NCI-H1092 treated with DMSO at 0.1 percent for 48 hours (cell line): ENCODE results near the gene FBN1.

Experiments
- DNase-seq: peaks from one replicate; lab custom pipeline; 2025; lab: John Stamatoyannopoulos, UW

FBN1 gene

DNA sequence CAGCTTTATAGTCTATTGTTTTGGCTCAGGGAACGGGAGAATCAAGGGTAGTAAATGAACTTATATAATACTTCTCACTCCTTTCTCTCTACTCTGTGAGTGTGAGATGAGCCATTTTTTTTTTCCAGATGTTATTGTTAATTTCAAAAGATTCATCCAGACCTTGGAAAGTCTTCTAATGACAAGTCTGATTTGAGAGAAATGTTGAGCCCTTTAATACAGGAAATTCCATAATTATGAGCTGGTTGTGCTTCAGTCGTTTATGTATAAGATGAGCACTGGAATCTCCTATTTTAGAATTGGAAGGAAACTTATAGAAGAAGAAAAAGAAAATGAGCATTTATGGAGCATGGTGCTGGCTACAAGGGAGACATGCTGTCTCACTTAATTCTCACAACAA, 92.0 kb downstream of the FBN1 start:
- DNase-seq: no peak

DNA sequence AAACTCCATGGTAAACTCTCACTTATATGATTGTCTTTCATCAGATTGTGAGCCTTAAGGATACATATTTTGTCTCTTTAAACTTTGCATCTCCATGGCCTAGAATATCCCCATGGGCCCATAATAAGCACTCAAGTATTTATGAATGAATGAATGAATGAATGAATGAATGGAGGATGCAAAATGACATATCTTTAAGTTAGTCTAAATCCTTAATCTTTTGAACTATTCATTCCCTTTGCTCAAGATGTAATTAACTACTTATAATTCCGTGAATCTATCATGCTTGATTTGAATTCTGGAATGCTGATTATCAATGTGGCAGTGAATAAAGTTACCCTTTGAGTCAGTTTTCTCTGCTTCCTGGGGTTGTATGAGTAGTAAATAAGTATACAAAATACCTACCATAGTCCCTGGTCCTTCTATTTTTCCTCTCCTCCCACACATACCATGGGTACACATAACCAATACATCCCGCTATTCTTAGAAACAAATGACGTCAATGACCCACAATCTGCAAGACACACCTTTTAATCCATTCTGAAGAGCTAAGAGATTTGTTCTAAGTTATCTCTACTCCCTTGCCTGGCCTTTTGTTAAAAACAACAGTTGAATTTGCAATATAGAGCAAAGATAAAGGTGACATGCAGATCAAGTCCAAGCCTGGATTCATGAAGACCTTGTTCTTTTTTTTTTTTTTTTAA, 94.5 kb downstream of the FBN1 start:
- DNase-seq: no peak

DNA sequence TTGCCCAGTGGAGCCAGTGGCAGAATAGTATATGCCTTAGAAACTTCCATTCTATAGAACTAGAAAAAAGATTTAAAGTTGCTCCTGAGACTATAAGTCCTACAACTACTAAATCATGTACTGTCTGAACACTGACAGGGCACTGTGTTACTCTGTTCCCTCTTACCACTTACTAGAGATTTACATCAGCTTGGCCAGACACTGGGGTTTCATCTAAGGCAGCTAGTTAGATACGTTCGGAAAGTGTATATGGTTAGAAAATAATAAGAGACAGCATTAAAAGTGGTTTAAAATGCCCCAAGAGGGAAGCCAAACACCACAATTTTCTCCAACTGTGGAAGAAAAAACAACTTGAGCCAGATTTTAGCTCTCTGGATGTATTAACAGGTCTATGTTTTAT, 97.1 kb downstream of the FBN1 start:
- DNase-seq: no peak

DNA sequence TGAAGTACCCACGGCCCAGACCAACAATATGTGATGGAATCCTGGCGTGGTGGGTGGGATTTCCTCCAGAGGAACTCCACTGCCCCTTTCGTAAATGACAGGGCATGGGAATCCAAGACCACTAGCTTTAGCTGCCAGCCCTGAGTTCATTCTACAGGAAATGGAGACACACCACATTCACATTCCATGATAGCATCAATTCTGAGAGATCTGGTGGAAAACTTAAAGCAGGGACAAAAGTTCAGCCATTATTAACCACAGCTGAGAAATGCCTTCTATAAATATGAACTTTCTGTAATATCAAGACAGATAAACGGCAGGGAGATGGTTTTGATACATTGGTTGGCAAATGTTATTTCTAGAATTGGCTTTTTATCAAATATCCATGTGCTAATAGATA, 98.2 kb downstream of the FBN1 start:
- no peak for DNase-seq

DNA sequence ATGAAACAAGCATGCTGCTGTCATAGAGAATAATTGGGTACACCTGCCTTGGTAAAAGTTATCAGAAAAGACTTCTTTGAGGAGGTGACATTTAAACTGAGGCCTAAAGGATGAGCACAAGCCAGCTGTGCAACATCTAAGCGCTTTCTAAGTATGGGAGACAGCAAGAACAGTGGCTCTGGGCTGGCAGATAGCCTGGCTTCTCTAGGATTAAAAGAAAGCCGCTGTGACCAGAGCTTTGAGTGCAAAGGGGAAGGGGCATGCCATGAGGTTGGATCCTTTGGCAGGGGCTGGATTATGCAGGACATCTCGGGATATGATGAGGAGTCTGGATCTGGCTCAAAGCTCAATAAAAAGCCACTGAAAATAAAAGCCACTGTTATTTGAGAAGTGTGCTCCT, 99.2 kb downstream of the FBN1 start:
- no peak for DNase-seq

DNA sequence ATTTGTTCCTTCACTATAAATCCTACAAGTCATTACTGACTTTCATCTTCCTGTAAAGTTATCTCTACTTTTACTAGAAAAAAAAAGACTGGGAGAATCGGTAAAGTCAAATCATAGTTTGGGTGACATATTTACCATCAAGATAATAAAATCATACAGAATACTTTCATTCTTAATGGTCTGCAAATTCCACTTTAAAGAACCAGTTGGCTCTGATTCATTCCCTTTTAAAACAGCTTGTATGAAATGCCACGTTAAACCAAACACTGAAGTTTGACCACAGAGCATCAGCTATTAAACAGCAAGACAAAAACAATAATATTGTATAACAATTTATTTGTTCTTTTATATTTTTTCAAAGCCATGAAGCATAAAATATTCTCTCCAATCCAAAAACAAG, 100.7 kb downstream of the FBN1 start:
- DNase-seq: no peak

DNA sequence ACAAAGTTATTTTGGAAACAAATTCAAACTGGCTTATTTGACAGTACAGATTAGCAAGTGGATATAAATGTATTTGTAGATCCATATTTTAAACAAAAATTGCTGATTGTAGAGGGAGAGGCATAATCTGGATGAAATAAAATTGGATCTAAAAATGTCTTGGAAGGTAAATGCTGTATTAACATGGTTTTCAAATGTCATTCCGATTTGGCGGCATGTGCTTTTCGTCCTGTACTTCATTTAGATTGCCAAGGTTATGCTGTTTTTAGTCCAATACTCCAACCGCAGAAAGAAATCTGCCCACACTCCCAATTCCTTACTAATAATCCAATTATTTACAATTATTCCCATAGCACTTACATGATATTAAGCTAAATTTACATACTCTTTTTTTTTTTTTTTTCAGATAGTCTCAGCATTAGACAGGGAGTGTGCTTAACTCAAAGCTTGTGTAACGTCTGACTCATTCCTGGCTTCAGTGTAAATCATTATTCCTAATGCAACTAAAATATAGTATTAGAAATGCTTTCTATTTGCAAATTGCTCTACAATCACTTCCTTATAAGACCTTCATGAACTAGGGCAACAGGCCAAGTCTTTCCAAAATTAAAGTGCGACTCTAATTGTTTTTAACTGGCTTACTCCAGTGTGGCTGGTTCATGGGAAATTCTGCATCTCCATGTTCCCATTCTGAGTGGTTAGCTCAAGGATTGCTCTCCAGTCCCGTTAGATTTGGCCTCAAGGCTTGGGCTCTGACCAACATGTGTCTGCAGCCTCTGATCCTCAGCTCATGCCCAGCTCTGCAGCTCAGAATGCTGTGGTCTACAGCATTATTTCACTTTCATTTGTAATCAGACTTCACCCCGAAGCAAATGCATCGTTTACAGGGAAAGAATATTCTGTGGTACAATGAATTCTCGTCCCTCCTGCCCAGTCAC, 103.9 kb downstream of the FBN1 start:
- DNase-seq: no peak

DNA sequence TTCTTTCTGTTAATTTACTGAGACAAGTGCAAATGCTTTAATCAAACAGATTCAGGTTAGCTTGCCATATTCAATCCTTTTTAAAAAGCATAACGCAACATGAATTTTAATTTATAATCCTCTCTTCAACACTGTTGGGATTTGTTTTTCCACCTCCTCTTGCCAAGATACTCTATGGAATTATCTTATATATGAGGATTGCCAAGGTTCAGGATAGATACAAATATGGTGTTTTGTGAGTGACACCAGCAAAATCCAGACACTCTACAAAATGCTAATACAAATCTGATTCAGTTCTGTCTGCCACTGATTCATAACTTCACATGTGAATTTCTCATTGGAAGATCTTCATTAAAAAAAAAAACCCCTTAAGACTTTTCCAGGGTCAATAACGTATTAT, 104.8 kb downstream of the FBN1 start:
- DNase-seq: no peak

DNA sequence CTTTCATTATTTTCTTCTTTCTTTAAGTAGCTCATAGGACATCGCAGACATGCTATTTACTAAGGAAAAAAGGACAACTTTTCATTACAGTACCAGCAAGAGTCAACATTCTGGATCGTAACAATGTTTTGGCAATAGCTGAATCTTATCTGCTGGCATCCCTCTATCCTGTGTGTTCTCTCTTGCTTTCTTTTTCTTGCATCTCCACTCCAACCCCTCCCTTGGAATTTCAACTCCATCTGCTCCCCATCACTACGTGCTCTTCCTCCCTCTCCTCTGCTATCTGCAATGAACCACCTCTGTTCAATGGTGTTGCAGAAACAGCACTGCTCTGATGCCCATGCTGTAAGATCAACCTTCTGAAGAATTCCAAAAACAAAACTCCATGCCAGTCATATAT, 106.6 kb downstream of the FBN1 start:
- no peak for DNase-seq

DNA sequence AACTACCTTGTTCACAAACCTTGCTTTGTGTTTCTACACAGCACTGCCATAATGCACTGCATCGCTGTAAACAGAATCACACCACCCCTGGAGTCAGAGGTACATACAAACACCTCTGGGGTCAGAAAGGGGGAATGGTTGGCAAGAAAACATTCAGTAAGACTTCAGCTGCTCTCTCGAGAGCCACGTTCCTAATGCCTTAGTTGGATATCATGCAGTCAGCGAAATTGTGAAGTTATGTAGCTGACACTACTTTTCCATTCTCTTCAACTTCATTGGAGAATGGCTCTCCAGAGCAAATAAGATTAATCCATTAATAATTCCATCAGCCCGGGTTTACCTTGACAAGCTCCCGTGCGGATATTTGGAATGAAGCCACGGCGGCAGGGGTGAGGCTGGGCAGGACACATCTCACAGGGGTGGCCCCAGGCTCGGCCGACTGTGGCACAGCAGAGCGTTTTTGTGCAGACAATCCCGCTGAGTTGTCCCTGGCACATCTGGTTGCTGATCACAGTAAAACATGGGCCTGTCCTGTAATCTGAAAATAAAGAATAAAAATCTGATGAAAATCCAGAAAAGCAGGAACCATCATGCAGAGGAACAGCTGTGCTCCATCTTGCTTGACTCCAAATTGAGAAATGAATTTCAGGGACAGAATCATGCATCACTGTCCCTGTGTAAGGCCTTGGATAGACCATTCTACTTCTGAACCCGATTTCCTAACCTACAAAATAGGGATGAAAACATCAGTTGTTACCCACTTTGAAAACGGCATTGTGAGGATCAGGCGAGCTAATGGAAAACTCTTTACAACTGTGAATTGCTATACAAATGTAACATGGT, 108.0 kb downstream of the FBN1 start:
- no peak for DNase-seq

DNA sequence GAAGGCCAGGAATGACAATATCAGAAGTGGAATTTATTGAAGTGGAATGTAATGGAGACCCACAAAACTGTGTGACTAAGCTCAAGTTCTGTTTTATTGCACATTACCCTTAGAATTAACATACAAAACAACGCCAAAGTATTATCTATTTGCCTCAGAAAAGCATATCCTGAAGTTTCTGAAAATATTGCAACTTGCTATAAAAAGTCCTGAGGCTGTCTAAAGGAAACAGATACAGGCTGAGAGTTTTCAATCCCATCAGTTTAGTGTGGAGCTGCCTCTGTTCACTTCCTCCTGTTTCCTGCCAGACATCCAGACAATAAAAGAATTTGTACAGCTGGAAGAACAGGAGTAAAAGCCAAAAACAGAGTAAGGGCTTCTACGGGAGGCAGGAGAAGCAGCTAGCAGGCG, 108.8 kb downstream of the FBN1 start:
- no peak for DNase-seq

DNA sequence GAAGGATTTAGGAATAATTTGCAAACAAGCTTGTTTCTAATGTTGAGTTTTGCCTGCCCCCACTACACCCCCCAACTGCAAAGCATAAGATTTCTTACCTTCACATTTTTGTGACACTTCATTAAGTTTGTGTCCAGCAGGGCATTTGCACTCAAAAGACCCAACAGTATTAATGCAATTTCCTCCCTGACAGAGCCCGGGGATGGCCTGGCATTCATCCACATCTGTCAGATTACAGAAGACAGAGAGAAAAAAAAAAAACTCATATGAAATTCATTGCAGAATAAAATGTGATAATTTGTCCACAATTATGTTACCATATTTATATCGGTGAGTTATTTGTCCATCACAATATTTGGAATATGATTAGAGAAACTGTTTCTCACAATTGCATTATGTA, 111.5 kb downstream of the FBN1 start:
- no peak for DNase-seq

DNA sequence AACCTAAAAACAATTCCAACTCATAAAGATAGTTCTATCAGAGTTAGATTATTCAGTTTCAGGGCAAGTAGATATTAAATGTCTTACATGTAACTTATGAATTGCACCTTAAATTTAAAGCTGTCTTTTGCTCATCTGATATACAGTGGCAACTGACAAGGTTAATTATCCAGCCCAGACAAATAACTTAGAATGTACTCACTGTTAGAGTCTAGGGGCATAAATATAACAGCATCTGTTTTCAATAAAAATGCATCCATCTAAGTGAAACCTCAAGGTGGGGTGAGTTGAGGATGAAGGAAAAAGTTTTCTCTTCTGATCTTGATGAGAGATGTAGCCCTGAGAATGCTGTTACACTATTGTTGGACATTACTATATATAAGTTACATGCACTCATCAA, 112.6 kb downstream of the FBN1 start:
- DNase-seq: no peak

DNA sequence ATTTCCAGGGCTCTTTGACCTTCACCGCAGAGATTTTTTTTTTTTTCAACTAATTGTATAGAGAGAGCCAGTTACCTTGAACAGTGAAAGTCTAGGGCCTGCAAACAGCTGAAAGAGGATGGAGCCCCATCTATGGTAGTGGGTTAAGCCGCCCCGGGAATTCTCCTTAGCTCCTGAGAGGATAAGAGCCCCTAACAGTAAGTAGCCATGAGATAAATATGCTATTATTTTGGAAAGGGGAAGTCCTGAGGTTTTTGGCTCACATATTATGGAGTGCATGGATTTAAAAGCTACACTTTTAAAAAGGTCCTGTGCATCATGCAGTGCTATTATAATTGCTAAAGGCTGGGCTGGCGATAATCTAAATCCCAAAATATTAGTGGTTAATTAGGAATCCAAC, 115.0 kb downstream of the FBN1 start:
- no peak for DNase-seq

DNA sequence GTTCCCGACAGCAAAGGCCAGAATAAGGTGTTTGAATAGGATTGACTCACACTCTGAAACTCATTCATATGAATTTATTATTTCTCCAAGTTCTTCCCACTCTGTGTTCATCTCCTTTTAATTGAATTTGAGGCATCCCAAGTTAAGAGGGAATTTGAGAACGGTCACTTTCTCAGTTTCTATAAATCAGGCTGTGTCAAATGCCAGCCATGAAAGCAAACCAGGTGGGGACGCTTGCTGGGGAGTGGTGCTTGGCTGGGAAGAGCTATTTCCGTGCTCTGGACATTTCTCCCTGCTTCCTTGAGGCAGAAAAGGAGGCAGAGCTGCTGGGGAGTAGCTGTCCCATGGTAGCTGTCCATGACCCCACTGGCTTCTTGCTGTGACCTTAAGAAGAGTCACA, 116.6 kb downstream of the FBN1 start:
- DNase-seq: no peak

DNA sequence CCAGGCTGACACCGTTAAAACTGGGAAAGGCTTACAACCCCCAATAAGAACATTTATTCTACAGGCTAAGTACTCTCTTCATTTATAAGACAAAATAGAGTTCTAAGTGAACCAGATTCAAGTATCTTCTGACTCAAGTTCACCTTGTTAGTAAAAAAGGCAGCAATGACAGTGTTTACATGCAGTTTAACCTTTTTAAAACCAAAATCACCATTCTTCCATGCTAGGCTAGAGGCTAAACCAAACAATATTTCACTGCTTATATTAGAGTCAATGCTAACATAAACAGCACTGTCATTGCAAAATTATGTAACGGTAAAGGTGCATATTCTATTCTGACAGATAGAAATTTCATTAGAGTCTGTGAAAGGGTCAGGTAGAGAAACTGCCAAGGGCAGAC, 118.0 kb downstream of the FBN1 start:
- no peak for DNase-seq

DNA sequence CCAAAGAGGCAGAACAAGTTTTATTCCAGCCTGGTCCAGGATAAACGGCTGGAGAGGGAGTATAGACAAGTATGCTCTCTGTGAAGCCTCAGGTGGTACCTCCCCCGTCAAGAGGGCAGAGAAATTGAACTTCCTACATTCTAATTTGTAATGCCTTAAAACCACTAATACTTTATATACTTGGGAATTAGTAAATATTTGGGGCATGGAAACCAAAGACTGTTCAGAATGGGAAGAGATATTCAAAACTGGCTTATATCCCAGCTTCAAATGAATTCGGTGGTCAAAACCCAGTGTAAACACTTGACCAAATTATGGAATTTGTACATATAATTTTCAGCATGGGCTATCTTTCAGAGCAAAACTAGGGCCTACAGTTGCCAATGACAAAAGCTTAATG, 122.6 kb downstream of the FBN1 start:
- no peak for DNase-seq

DNA sequence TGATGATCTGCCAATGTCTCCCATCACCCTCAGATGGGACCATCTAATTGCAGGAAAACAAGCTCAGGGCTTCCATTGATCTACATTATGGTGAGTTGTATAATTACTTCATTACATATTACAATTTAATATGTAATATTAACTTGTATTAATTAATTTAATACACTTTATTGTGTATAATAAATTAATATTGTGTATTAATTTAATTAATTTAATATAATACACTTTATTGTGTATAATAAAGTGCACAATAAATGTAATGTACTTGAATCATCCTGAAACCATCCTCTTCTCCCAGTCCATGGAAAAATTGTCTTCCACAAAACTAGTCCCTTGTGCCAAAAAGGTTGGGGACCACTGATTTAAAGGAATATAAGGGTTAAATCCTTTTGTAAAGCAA, 123.4 kb downstream of the FBN1 start:
- no peak for DNase-seq

DNA sequence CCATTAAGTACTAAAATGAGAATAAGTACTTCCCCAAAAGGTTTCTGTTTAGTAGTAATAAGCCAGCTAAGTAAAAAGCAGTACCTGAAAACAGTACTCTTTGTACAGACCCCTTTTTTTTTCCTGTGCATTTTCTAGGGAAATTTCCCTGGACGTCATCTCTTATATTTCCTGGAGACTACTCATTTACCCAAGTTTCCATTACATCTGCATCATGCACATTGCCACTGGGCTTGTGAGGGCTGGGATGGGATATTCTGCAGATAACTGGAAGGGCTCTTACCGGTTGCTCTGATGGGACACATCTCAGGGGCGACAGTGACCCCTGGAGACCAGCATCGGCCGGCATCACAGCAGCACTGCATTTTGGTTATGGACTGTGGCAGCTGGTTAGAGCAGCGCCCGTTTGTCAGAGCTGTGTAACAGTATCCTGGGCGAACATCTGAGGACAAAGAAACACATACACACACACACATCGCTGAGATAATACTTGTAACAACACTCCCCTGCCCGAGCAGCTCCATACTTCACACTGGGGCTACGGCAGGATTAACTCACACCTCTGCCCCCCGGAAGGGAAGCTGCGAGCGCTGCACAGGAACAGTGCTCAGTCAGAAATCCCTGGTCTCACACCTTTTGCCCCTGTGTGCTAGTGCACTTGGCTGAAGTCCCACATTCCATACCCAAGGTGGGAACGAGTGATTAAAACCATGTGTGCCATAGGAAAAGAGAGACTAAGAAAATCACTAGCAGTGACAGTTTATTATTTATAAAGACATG, 124.9 kb downstream of the FBN1 start:
- no peak for DNase-seq

DNA sequence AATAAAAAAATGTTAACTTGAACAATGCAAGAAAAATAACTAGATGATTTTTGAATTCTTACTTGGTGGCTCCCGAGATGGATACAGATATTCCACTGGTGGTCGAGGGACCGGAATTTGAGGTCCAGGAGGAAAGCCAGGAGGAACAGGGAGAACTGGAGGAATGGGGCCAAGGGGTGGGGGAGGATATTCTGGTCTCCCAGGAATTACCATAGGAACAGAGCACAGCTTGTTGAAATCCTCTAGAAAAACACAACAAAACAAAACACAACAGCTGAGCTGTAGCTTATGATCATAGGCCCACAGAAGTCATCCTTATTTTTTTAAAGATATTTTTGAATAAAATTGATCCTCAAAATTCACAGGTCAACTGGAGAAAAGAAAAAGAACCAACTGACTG, 129.4 kb downstream of the FBN1 start:
- DNase-seq: no peak

DNA sequence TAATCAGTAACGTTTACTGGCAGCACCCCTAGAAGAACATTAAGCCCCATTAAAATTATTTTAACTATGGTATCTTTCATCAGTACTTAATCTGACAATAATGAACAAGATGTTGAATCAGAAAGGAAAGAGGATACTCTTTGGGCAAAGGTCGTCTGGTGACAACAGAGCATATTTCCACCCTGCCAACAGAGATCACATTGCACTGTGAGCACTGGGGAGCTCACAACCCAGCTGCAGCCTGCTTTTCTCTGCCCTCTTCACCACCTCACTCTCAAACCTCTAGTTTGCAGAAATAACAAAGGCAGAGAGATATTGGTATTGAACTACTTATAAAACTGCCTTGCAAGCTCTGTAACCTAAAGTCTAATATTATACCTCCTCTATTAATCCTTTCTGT, 130.0 kb downstream of the FBN1 start:
- DNase-seq: no peak
